ENCODE measurements around the gene LACTB.

DNA sequence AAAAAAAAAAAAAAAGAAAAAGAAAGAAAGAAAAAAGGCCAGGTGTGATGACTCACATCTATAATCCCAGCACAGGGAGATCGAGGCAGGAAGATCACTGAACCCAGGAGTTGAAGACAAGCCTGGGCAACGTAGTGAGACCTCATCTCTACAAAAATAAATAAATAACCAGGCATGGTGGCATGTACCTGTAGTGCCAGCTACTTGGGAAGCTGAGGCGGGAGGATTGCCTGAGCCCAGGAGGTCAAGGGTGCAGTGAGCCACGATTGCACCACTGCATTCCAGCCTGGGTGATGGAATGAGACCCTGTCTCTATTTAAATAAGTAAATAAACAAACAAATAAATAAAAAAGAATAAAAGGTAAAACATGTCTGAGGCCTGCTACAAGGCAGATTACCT, 39.3 kb upstream of the LACTB start:
- TF ChIP-seq POLR2A (IDR thresholded peaks at IDR 0.05; ENCODE audit: low read length) (no peak), GATA1 (IDR thresholded peaks at IDR 0.05; ENCODE audit: low read depth, low read length) (no peak)

Measured in erythroblast (primary cell).